ENCODE data around the gene FCER2. TPM values are rescaled to one million over a fixed set of nuclear protein-coding genes. Genes with fewer than 3 reads are reported as not detected.
A peak's percentile ranks its signal among the peaks of the same experiment; 100 is the strongest.

Gene FCER2
- total and polyA plus RNA-seq, 2 of the 4 experiments (the other 2 are of a cell fraction): not detected

- dilution Hi-C loops (cut with HindIII; ENCODE audit: low sequenced_read_pairs, unreplicated experiment): no loop called here
- Histone ChIP-seq H3K14ac (replicated peaks; ENCODE audit: low read depth, low read length) (peak overlapping the region; percentile 78; the same call in 1 of the 2 replicates), H2BK15ac (ENCODE audit: low read depth, low read length) (no peak overlapping the region), H3K4ac (ENCODE audit: low read depth, low read length) (peak overlapping the region; percentile 90), H4K20me1 (ENCODE audit: insufficient read depth, low read length) (peaks cover 4% of the 10 kb centered on the region), H3K4me2 (ENCODE audit: low read depth, low read length) (peak overlapping the region; percentile 93), H2AK9ac (replicated peaks; ENCODE audit: low read depth, low read length, poor library complexity) (peak overlapping the region; percentile 93), H2AK5ac (ENCODE audit: low read depth, low read length) (peak overlapping the region; percentile 68), H2AFZ (replicated peaks; ENCODE audit: low read length, poor library complexity) (peak overlapping the region; percentile 100), H3K56ac (ENCODE audit: extremely low read depth, insufficient read depth, low read length) (no peak overlapping the region), H3K4me3 (ENCODE audit: insufficient read depth, low read depth, low read length) (peak overlapping the region; percentile 32), H3K9ac (ENCODE audit: low read depth, low read length) (peak overlapping the region; percentile 57), H4K5ac (ENCODE audit: low read depth, low read length) (peak overlapping the region; percentile 95), H3K18ac (ENCODE audit: low read depth, low read length) (no peak overlapping the region), H3K27me3 (ENCODE audit: control insufficient read depth, insufficient read depth, low read length) (peaks cover 8% of the 10 kb centered on the region), H2BK5ac (ENCODE audit: low read depth, low read length, poor library complexity, severe bottlenecking) (no peak overlapping the region), H3K23ac (ENCODE audit: low read depth, low read length) (no peak overlapping the region), H3K27ac (ENCODE audit: insufficient read depth, low read length) (no peak overlapping the region; the same call in 1 of the 2 replicates), H4K91ac (ENCODE audit: insufficient read depth, low read depth, low read length) (peak overlapping the region; percentile 55; the same call in 1 of the 2 replicates), H3K4me1 (ENCODE audit: control insufficient read depth, insufficient read depth, low read length) (peaks cover 4% of the 10 kb centered on the region; the same call in 1 of the 2 replicates), H3K9me1 (ENCODE audit: insufficient read depth, low read length) (peaks cover 3% of the 10 kb centered on the region), H3K79me1 (ENCODE audit: low read depth in 1 of 2, low read length in 2 of 2) (peaks cover 0 to 28% of the 10 kb centered on the region in 2 experiments; a peak in 3 of 4 replicates), H4K8ac (ENCODE audit: low read depth in 2 of 2, low read length in 2 of 2) (peak overlapping the region; percentile 89 to 99), H3K9me3 (ENCODE audit: control insufficient read depth, insufficient read depth, low read length) (no peaks in the 10 kb centered on the region), H2BK20ac (ENCODE audit: low read depth, low read length) (no peak overlapping the region), H3K36me3 (ENCODE audit: control insufficient read depth, insufficient read depth, low read length) (peaks cover 11% of the 10 kb centered on the region; the same call in 1 of the 2 replicates), H2BK120ac (ENCODE audit: low read depth, low read length) (peak overlapping the region; percentile 59; the same call in 1 of the 2 replicates)
- in situ Hi-C loops (cut with MboI; ENCODE audit: low sequenced_read_pairs): loop anchor here (10.0 kb wide), 1 partner anchor 115 kb away; no protein-coding TSS in a partner anchor
- ChIA-PET POLR2A (ENCODE audit: unreplicated experiment) (no interaction called here), CTCF (interaction anchor here (0.6 to 1.3 kb wide), 4 partner anchors 19 to 480 kb away, joined by 3 to 6 read pairs (median 3); no protein-coding TSS in a partner anchor)
- intact Hi-C loops (cut with micrococcal nuclease): loop anchor here (1.0 to 2.0 kb wide), 4 partner anchors 28 to 326 kb away; partner anchors contain the start of genes PET100 and XAB2
- 70% methylated on average over 9 of the region's 22 CpGs; no CpG with 5 or more reads in 1 of the 2 experiments for WGBS, 2 experiments (ENCODE audit: extremely low coverage in 2 of 2, insufficient read length in 1 of 2)
- ATAC-seq (ENCODE audit: low read depth): no peak
- DNase-seq: no peak
- BruUV-seq (replicated peaks): no TSS peak
- TF ChIP-seq ELK1 (IDR thresholded peaks at IDR 0.05; ENCODE audit: borderline replicate concordance, low read depth, low read length) (no peak), NFE2L2 (IDR thresholded peaks at IDR 0.05; ENCODE audit: low read depth, low read length) (no peak), USF2 (IDR thresholded peaks at IDR 0.05; ENCODE audit: low read depth, low read length) (no peak), CTCF (conservative IDR thresholded peaks at IDR 0.05; ENCODE audit: low read depth, low read length) (no peak), FOS (IDR thresholded peaks at IDR 0.05; ENCODE audit: low read depth, low read length) (no peak), RFX5 (IDR thresholded peaks at IDR 0.05; ENCODE audit: low read depth, low read length) (no peak), BHLHE40 (IDR thresholded peaks at IDR 0.05; ENCODE audit: low read depth, low read length) (no peak), RAD21 (IDR thresholded peaks at IDR 0.05; ENCODE audit: low read length) (no peak), MXI1 (IDR thresholded peaks at IDR 0.05; ENCODE audit: borderline replicate concordance, low read depth, low read length) (no peak), RCOR1 (IDR thresholded peaks at IDR 0.05; ENCODE audit: insufficient replicate concordance, low read length) (no peak), CEBPB (IDR thresholded peaks at IDR 0.05; ENCODE audit: low read depth, low read length) (no peak), SMC3 (IDR thresholded peaks at IDR 0.05; ENCODE audit: low read depth, low read length) (no peak), CHD1 (IDR thresholded peaks at IDR 0.05; ENCODE audit: low read depth, low read length) (no peak)
Observed at GRCh38 chr19:7679771-7680605, 21.9 kb downstream of the FCER2 start.
